ENCODE measurements around the gene MRPL44. TPM values are rescaled to one million over a fixed set of nuclear protein-coding genes. Genes with fewer than 3 reads are reported as not detected.

The MRPL44 gene
- total RNA-seq, 1 donor from 2014 or later = 24.6 TPM

DNA sequence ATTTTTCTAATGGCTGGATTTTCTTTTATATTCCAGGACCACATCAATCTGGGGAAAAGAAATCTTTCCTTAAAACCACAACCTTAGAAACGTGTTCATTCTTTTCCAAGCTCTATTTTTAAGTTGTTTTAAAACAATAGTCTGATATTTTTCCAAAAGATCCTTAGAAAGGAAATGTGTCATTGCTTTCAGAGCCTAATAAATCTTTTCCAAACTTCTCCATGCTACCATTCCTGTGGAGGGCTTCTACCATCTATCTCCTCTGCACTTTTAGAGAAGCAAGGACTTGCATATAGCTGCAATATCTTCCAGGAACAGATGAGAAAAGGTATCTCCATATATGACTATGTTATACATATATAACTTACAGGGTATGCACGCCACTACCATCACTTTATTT lies 33.3 kb upstream of the MRPL44 start:
- TF ChIP-seq, protein P1, sequence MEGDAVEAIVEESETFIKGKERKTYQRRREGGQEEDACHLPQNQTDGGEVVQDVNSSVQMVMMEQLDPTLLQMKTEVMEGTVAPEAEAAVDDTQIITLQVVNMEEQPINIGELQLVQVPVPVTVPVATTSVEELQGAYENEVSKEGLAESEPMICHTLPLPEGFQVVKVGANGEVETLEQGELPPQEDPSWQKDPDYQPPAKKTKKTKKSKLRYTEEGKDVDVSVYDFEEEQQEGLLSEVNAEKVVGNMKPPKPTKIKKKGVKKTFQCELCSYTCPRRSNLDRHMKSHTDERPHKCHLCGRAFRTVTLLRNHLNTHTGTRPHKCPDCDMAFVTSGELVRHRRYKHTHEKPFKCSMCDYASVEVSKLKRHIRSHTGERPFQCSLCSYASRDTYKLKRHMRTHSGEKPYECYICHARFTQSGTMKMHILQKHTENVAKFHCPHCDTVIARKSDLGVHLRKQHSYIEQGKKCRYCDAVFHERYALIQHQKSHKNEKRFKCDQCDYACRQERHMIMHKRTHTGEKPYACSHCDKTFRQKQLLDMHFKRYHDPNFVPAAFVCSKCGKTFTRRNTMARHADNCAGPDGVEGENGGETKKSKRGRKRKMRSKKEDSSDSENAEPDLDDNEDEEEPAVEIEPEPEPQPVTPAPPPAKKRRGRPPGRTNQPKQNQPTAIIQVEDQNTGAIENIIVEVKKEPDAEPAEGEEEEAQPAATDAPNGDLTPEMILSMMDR (IDR thresholded peaks at IDR 0.05) = no peak
- no peak for DNase-seq (ENCODE audit: low spot score)
- Mint-ChIP-seq H3K4me1 (ENCODE audit: low read depth) (peaks cover 45% of the 10 kb centered on the region), H3K36me3 (ENCODE audit: low read depth) (peaks cover 6% of the 10 kb centered on the region), H3K4me3 (ENCODE audit: unreplicated experiment) (no peak overlapping the region), H3K9me3 (ENCODE audit: low read depth) (peaks cover 12% of the 10 kb centered on the region), H3K27me3 (ENCODE audit: low read depth) (no peaks in the 10 kb centered on the region), H3K27ac (ENCODE audit: unreplicated experiment) (no peak overlapping the region)

DNA sequence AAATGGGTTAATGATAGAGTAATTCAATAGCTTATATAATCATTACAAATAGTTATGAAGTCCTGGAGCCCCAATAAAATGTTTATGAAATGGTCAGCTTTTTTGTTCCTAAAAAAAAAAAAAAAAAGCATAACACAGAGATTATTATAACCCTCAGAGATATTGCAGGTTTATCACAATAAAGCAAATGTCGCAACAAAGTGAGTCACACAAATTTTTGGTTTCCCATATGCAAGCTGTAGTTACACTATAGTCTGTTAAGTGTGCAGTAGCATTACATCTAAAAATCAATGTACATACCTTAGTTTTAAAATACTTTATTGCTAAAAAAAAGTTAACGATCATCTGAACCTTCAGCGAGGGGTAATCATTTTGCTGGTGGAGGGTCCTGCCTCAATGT lies 32.2 kb upstream of the MRPL44 start:
- H3K36me3 Mint-ChIP-seq (ENCODE audit: low read depth) = peaks cover 6% of the 10 kb centered on the region
- no peak for DNase-seq (ENCODE audit: low spot score)
- H3K4me1 Mint-ChIP-seq (ENCODE audit: low read depth) = peaks cover 47% of the 10 kb centered on the region
- H3K4me3 Mint-ChIP-seq (ENCODE audit: unreplicated experiment) = no peak overlapping the region
- peaks cover 12% of the 10 kb centered on the region for H3K9me3 Mint-ChIP-seq (ENCODE audit: low read depth)
- TF ChIP-seq, protein P1 (IDR thresholded peaks at IDR 0.05) = no peak
- H3K27ac Mint-ChIP-seq (ENCODE audit: unreplicated experiment) = no peak overlapping the region
- no peaks in the 10 kb centered on the region for H3K27me3 Mint-ChIP-seq (ENCODE audit: low read depth)

DNA sequence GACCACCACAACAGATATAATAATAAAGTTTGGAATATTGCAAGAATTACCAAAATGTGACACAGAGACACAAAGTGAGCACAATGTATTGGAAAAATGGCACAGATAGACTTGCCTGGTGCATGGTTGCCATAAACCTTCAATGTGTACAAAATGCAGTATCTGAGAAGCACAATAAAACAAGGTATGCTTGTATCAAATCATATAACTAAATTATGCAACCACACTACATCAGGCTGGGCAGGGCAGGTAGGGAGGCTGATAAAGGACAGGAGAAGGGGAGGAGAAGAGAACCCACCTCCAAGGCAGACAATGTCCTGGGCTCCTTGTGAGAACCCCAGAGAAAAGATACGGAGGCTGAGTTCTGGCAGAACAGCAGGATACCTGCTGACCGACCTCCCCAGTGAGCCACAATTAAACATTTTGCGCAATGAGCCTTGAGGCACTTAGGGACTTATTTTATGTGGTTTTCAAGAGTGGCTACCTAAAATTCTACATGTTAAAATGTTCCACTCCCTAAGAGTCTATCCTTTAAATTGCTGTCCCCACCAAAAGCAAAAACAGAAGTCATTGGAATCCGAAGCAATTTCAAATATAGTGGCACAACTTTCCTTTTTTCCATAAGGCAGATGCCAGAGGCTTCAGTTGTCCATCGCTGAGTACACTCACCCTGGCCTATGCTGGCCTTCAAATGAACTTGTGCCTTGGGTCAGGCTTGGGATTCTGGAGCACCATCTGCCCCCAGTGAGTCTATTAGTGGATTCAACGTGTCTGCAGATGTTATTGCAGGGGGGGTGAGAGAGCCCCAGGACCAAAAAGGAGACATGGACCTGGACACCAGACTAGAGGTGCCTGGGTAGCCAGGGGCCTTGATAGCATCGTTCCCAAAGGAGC lies 28.9 kb upstream of the MRPL44 start:
- Mint-ChIP-seq H3K27me3 (ENCODE audit: low read depth) (no peaks in the 10 kb centered on the region), H3K9me3 (ENCODE audit: low read depth) (peaks cover 12% of the 10 kb centered on the region), H3K27ac (ENCODE audit: unreplicated experiment) (peak overlapping the region; percentile 41), H3K36me3 (ENCODE audit: low read depth) (peaks cover 5% of the 10 kb centered on the region), H3K4me3 (ENCODE audit: unreplicated experiment) (no peak overlapping the region), H3K4me1 (ENCODE audit: low read depth) (peaks cover 40% of the 10 kb centered on the region)
- DNase-seq (ENCODE audit: low spot score) = no peak
- TF ChIP-seq, protein P1 (IDR thresholded peaks at IDR 0.05) = no peak

DNA sequence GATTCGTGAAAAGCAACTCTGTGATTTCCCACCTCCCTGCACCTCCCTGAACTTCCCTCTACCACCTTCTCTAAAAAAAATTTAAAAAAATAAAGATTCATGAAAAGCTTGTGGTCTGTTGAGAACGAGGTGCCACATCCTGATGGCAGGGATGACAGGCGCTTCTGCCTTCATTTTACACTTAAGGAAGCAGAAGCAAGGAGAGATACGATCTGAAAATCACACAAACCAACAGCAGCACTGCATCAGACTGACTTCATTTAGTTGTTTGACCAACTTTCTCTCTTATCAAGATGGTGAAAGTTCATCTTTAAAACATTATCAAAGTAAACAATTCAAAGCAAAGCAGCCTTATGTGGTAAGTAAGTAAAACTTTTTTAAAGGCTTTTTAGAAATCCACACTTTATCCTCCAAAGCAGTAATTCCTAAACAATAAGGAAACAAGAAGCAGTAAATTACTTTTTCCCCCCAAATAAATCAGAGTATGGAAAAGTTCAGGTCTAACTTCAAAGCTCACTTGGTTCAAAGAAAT lies 27.6 kb upstream of the MRPL44 start:
- Mint-ChIP-seq H3K4me3 (ENCODE audit: unreplicated experiment) (no peak overlapping the region), H3K9me3 (ENCODE audit: low read depth) (peaks cover 12% of the 10 kb centered on the region), H3K27me3 (ENCODE audit: low read depth) (no peaks in the 10 kb centered on the region), H3K27ac (ENCODE audit: unreplicated experiment) (no peak overlapping the region), H3K4me1 (ENCODE audit: low read depth) (peaks cover 43% of the 10 kb centered on the region), H3K36me3 (ENCODE audit: low read depth) (peaks cover 3% of the 10 kb centered on the region)
- DNase-seq (ENCODE audit: low spot score) = no peak
- TF ChIP-seq, protein P1 (IDR thresholded peaks at IDR 0.05) = no peak

DNA sequence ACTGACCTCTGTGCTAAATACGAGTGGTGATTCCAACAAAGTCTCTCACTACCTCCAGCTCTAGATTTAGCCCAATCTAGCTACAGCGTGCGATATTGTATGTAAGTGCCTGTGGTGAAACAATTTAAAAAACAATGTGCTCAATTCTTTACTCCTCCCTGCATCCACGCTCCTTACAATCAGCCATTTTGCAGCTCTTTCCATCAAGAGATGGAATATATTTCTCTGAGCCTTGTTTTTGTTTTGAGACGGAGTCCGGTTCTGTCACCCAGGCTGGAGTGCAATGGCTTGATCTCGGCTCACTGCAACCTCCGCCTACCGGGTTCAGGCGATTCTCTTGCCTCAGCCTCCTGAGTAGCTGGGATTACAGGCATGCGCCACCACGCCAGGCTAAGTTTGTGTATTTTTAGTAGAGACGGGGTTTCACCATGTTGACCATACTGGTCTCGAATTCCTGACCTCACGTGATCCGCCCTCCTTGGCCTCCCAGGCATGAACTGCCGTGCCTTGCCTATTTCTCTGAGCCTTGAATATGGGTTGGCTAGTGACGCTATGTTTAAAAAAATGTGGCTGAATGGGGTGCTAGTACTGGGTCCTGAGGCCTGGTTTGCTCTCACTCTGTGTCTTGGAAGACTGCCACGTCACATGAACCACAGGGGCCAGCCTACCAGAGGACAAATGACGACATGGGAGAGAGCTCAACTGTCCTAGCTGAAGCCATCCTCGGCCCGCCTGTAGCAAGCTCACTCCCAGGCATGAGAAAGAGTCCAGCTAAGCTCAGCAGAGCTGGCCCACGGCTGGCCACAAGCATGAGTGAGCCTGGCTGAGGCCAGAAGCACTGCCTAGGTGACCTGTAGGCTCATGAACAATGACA lies 26.9 kb upstream of the MRPL44 start:
- TF ChIP-seq, protein P1 (IDR thresholded peaks at IDR 0.05) = no peak
- no peak for DNase-seq (ENCODE audit: low spot score)
- Mint-ChIP-seq H3K9me3 (ENCODE audit: low read depth) (peaks cover 12% of the 10 kb centered on the region), H3K4me1 (ENCODE audit: low read depth) (peaks cover 49% of the 10 kb centered on the region), H3K4me3 (ENCODE audit: unreplicated experiment) (no peak overlapping the region), H3K27me3 (ENCODE audit: low read depth) (no peaks in the 10 kb centered on the region), H3K36me3 (ENCODE audit: low read depth) (peaks cover 3% of the 10 kb centered on the region), H3K27ac (ENCODE audit: unreplicated experiment) (peak overlapping the region; percentile 5)

All from chondrocyte (in vitro differentiated cells).